HG02642 (cell line): ENCODE data around the gene RUFY4.
"Not testable (repeated sequence)": the region's sequence is repeated elsewhere in the genome, so short reads cannot be mapped to it uniquely, and the experiment has no call there.

Source experiments
- ATAC-seq: cut with Tn5 transposase; IDR thresholded peaks from one replicate; pipeline ENCODE4 v1.9.1; 2021; ENCODE audit warnings: mild to moderate bottlenecking; ENCODE audit not compliant: unreplicated experiment, poor library complexity

The RUFY4 gene

DNA sequence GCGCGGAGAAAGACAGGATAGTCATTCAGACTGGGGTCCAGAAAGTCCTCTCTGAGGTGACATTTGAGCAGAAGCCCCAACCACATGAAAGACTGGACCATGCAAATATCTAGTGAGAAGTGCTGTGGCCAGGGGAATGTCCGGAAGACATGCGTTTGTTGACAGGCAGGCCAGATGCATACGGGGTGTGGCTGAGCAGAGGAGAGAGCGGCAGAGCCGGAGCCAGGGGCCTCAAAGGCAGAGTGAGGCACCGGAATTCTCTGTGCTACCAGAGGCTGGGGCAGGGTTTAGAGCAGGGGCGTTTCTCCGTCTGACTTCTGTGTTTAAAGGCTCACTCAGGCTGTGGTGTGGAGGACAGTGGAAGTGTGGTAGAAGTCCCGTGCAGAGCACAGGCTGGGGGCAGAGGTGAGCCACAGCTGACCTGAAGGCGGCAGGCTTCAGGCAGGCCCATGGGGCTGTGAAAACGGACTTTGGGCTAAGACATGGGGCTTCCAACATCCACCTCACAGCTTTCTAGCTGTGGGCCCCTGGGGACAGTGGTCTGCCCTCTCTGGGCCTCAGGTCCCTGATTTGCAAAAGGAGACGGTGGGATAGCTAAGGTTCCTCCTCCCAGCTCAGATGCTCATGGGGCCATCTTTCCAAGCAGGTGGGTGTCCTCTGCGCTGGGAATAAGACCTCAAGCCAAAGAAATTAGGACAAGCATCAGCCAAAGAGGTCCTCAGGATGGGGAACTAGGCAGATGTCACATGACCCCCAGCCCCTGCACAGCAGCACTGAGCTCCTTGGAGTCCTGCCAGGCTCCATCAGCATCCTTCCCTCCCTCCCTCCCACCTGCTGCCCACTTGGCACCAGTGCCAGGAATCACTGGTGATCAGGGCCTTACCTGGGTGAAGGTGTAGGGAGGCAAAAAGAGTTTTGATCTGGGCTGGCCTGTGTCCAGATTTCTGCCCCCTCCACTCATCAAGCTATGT, 11.2 kb downstream of the RUFY4 start:
- ATAC-seq = no peak

- peak; percentile 89 for ATAC-seq
Measured at GRCh38 chr2:218081063-218081462, 12.0 kb downstream of the RUFY4 start.

DNA sequence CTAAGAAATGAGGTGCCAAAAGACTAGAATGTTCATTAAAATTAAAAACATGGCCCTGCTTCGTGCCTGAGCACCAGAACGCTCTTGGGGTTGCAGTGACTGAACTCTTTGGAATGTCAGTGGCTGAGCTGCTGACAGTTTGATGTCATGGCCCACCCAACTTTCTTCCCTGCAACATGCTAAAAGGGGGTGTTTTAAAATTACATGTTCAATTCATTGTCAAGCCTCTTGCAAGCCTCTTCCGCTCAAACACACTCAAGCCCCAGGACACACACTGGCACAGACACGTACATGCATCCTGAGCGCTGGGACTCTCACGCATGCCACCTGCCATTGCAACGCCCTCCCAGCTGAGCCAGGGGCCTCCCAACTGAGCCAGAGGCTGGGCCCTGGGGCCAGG, 12.6 kb downstream of the RUFY4 start:
- ATAC-seq = no peak

DNA sequence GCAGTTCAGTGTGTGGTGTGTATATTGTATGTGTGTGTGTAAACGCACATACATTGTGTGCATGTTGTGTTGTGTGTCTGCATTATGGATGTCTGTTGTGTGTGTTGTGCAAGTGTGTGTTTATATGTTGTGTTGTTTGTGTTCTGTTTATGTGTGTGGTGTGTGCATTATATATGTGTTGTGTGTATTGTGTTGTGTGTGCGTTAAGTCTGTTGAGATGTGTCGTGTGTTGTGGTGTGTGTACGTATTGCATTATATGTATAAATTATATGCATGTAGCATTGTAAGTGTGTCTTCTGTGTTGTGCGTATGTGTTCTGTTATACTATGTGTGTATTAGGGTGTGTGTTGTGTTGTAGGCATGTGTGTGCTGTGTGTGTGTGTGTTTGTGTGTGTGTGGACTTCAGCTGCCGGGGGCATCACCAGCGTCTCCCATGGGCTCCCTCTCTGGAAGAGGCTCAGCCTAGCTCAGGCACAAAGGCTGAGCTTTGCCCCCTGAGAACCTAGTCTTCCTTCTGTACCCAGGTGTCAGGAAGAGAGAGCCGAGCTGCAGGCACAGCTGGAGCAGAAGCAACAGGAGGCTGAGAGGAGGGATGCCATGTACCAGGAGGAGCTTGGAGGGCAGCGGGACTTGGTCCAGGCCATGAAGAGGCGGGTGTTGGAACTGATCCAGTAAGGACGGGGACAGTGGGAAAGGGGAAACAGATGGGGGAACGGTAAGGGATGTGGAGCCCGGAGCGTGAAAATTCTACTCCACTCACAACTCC, 13.7 kb downstream of the RUFY4 start:
- no peak for ATAC-seq

- ATAC-seq = no peak
Measured at GRCh38 chr2:218083352-218083676, 14.3 kb downstream of the RUFY4 start.

DNA sequence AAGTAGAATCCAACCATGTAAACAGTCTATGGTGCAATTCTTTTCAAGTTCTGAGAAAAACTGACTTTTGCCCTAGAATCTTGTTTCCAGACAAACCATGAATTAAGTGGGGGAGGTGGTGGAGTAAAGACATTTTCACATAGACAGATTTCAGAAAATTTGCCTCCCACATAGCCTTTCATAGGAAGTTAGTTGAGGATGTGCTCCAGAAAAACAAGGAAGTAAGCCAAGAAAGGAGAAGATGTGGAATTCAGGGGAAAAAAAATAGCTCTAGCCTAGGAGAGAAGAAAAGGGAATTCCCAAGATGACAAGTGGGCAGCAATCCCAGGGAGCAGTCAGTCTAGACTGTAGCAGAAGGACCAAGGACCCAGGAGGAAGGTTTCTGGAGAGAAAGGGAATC, 17.4 kb downstream of the RUFY4 start:
- ATAC-seq = no peak

DNA sequence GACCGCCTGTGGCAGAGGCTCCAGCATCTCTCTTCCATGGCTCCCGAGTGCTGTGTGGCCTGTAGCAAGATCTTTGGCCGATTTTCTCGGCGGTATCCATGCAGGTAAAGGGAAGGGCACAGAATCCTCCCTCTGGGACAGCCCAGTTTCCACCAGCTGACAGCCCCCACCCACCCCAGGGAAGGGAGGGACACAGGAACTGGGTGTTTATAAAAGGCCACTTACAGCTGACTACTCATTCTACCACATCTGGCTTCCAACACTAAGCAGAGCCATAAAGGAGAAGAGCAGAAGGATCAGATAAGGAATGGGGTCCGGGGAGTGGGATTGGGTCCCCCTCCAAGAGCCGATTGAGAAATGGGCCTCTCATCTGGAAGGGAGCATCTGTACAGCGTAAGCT, 20.2 kb downstream of the RUFY4 start:
- ATAC-seq = no peak

DNA sequence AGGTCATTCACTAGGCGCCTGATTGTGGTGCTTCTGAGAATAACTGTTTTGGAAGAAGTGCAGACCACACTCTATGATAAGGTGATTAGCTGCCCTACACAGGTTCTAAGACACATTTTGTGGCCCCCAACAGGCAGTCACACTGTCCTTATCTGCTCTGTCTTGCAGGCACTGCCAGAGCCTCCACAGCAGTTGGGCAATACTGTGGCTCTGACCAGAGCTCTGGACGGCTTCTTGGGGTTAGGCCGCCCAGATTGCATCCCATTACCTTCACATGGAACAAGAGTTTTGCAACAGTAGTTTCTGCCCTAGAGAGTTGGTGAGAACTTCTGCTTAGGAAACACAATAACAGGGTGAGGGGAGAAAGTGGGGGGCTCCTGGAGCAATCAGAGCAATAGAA, 22.7 kb downstream of the RUFY4 start:
- ATAC-seq = no peak

GRCh38 chr2:218093879-218094278, 24.8 kb downstream of the RUFY4 start:
- no peak for ATAC-seq

GRCh38 chr2:218095853-218096252, 26.8 kb downstream of the RUFY4 start:
- no peak for ATAC-seq

DNA sequence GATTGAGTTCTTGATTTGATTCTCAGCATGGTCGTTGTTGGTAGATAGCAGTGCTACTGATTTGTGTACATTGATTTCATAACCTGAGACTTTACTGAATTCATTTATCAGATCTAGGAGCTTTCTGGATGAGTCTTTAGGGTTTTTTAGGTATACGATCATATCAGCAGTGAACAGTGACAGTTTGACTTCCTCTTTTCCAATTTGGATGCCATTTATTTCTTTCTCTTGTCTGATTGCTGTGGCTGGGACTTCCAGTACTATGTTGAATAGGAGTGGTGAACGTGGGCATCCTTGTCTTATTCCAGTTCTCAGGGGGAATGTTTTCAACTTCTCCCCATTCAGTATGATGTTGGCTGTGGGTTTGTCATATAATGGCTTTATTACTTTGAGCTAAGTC, 28.9 kb downstream of the RUFY4 start:
- ATAC-seq = no peak

DNA sequence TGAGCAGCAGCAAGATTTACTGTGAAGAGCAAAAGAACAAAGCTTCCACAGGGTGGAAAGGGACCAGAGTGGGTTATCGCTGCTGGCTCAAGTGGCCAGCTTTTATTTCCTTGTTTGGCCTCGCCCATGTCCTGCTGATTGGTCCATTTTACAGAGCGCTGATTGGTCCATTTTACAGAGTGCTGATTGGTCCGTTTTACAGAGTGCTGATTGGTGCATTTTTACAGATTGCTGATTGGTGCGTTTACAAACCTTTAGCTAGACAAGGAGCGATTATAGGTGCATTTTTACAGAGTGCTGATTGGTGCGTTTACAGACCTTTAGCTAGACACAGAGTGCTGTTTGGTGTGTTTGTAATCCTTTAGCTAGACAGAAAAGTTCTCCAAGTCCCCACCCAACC, 39.8 kb downstream of the RUFY4 start:
- ATAC-seq = not testable (repeated sequence)

DNA sequence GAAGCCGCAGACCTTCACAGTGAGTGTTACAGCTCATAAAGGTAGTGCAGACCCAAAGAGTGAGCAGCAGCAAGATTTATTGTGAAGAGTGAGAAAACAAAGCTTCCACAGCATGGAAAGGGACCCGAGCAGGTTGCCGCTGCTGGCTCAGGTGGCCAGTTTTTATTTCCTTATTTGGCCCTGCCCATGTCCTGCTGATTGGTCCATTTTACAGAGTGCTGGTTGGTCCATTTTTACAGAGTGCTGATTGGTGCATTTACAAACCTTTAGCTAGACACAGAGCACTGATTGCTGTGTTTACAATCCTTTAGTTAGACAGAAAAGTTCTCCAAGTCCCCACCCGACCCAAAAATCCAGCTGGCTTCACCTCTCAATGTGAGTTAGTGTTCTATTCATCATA, 52.7 kb downstream of the RUFY4 start:
- not testable (repeated sequence) for ATAC-seq

GRCh38 chr2:218122286-218122685, 53.2 kb downstream of the RUFY4 start:
- not testable (repeated sequence) for ATAC-seq

GRCh38 chr2:218123986-218124385, 54.9 kb downstream of the RUFY4 start:
- no peak for ATAC-seq

DNA sequence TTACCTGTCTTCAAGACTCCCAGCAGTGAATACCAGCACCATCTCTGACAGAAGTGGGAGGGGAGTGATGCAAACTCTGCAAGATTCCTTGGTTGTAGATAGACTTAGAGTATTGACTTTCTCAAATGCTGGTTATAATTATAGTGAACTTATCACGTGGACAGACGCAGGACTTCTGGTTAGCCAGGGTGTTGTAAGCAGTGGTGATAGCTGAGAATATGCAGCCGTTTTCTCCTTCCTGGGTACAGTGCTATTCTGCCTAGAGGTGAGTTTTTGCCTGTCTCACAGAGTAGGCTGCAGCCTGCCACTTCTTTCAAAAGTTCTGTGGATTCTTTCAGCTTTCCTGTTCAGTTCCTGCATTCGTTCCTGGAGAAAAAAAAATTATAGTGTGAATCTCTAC, 56.0 kb downstream of the RUFY4 start:
- no peak for ATAC-seq

- no peak for ATAC-seq
Measured at GRCh38 chr2:218125626-218126080, 56.6 kb downstream of the RUFY4 start, which contains the start of gene CXCR2. TSS of gene CXCR2 (plus strand) at chr2:218126028. CDS start at chr2:218134802, 8,774 bp downstream.

DNA sequence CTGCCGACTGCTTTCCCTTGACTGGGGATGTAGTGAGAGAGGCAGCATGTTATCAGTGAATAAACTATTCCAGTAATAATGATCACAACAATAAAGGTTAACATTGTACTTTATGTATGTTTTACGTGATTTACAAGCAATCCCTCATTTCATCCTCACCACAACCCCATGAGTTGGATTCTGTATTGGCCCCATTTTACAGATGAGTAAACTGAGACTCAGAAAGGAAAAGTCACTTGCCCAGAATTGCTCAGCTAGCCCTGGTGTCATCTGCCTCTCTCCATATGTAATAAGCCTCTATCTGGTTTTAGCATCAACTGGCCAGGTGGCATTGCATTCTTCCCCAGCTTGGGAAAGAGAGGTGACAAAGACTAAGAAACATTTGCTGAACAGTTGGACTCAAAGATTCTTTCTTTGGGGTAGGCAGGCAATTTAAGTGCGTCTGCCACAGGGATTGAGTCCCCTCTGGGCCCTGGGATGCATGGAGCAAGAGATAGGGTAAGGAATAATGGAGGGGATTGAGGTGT, 58.9 kb downstream of the RUFY4 start:
- no peak for ATAC-seq

DNA sequence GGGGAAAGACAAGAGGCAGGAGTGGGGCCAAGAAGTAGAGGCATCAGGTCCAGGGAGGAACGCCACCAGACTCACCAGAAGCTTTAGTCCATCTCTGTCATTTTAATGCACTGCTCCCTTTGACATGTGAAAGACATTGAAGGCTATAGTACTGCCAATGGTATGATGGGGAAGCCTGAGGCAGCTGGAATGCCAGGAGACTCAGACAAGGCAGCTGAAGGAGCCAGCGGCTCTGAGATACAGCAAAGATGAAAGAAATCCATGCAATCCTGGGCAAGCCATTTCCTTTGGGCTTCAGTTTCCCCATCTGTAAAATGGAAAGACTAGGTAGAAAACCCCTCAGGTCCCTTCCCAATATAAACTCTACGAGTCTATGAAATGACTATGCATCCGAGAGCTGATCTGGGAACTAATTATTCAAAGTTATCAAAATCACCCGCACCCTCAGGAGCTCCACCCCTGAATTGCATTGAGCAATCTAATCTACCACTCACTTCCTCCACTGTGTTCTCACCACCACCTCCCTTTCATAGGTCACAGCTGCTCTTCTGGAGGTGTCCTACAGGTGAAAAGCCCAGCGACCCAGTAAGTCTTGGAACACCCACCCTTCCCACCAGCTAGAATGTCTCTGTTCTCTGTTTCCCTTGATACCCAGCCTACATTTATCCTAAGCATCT, 59.9 kb downstream of the RUFY4 start:
- ATAC-seq = no peak

- ATAC-seq = no peak
Measured at GRCh38 chr2:218129458-218130135, 60.5 kb downstream of the RUFY4 start.
